DOHH2 (cell line): Measurements from ENCODE around the gene FOXRED2.

Source experiments
- H3F3A ChIP-seq: fragments of 200-600 bp; sonication (generic), shearing (Covaris generic); 2 replicates; pipeline ENCODE4 v1.6.0; 2016; ENCODE audit warnings: antibody characterized with exemption, mild to moderate bottlenecking; ENCODE audit not compliant: control insufficient read depth, insufficient read depth
- H3K27ac ChIP-seq: fragments of 200-600 bp; sonication (generic); 2 replicates; pipeline ENCODE4 v1.5.1; 2014; ENCODE audit warnings: low read depth, mild to moderate bottlenecking, low read length, moderate library complexity
- H3K27me3 ChIP-seq: fragments of 200-600 bp; sonication (generic); 2 replicates; pipeline ENCODE4 v1.6.1; 2014; ENCODE audit warnings: mild to moderate bottlenecking, low read length, mixed read lengths; ENCODE audit not compliant: control insufficient read depth
- H3K36me3 ChIP-seq: fragments of 200-600 bp; sonication (generic); 2 replicates; pipeline ENCODE4 v1.6.1; 2014; ENCODE audit warnings: mild to moderate bottlenecking, low read length, moderate library complexity, mixed read lengths; ENCODE audit not compliant: control insufficient read depth
- H3K4me1 ChIP-seq: fragments of 200-600 bp; sonication (generic); 2 replicates; pipeline ENCODE4 v1.6.1; 2014; ENCODE audit warnings: mild to moderate bottlenecking, low read length, mixed read lengths; ENCODE audit not compliant: control insufficient read depth
- H3K4me2 ChIP-seq: fragments of 200-600 bp; sonication (generic); 2 replicates; pipeline ENCODE4 v1.6.0; 2014; ENCODE audit warnings: mild to moderate bottlenecking, low read length, moderate library complexity
- H3K4me3 ChIP-seq: fragments of 200-600 bp; sonication (generic); 2 replicates; pipeline ENCODE4 v1.5.1; 2014; ENCODE audit warnings: mild to moderate bottlenecking, low read length, mixed read lengths
- H3K79me2 ChIP-seq: fragments of 200-600 bp; sonication (generic); 2 replicates; pipeline ENCODE4 v1.6.1; 2014; ENCODE audit warnings: mild to moderate bottlenecking, low read length, mixed read lengths; ENCODE audit not compliant: control insufficient read depth
- H3K9me2 ChIP-seq: fragments of 200-600 bp; sonication (generic); replicated peaks from 2 replicates; pipeline ENCODE4 v1.6.1; 2014; ENCODE audit warnings: mild to moderate bottlenecking, low read length, mixed read lengths; ENCODE audit not compliant: control insufficient read depth
- H3K9me3 ChIP-seq: fragments of 200-600 bp; sonication (generic); 2 replicates; pipeline ENCODE4 v1.6.1; 2014; ENCODE audit warnings: antibody characterized with exemption, low read length, mixed read lengths; ENCODE audit not compliant: control insufficient read depth, insufficient read depth
- H4K20me1 ChIP-seq: fragments of 200-600 bp; sonication (generic); 2 replicates; pipeline ENCODE4 v1.6.0; 2014; ENCODE audit warnings: low read depth, mild to moderate bottlenecking, antibody characterized with exemption, low read length, moderate library complexity; ENCODE audit not compliant: control insufficient read depth, insufficient read depth
- CTCF ChIP-seq: fragments of 200-600 bp; sonication (generic); IDR thresholded peaks from one replicate; pipeline ENCODE4 v1.5.1; 2014; ENCODE audit warnings: antibody characterized with exemption, mild to moderate bottlenecking, low read depth, low read length; ENCODE audit not compliant: poor library complexity, severe bottlenecking
- EZH2phosphoT487 ChIP-seq: fragments of 200-600 bp; sonication (generic); IDR thresholded peaks from 2 replicates; pipeline ENCODE4 v1.6.1; 2017; ENCODE audit warnings: borderline replicate concordance, mild to moderate bottlenecking, antibody characterized with exemption, low read length, moderate library complexity, mixed read lengths

FOXRED2 gene

DNA sequence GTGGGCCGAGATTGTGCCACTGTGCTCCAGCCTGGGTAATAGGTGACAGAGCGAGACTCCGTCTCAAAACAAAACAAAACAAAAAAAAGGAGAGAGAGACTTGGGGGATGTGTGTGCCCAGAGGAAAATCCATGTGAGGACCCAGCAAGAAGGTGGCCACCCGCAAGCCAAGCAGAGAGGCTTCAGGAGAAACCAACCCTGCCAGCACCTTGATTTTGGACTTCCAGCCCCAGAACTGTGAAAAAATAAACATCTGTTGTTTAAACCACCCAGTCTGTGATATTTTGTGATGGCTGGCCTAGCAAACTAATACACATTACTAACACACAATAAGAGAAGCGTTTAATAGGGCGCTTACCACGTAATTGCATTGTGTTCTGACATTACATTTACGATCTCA is 46.6 kb downstream of the FOXRED2 start:
- H3K9me3 ChIP-seq = no peaks in the 10 kb centered on the region
- H3K9me2 ChIP-seq = no peaks in the 10 kb centered on the region
- no peak overlapping the region for H3K27ac ChIP-seq
- no peak overlapping the region for H3K4me3 ChIP-seq
- no peak for TF ChIP-seq EZH2phosphoT487
- no peaks in the 10 kb centered on the region for H3K27me3 ChIP-seq
- no peaks in the 10 kb centered on the region for H4K20me1 ChIP-seq
- H3F3A ChIP-seq = 0 out of 2 replicates have a peak, but pooled peaks cover 5% of the 10 kb centered on the region
- H3K79me2 ChIP-seq = no peaks in the 10 kb centered on the region
- H3K4me2 ChIP-seq = no peak overlapping the region
- H3K4me1 ChIP-seq = peaks cover 9% of the 10 kb centered on the region
- no peaks in the 10 kb centered on the region for H3K36me3 ChIP-seq

DNA sequence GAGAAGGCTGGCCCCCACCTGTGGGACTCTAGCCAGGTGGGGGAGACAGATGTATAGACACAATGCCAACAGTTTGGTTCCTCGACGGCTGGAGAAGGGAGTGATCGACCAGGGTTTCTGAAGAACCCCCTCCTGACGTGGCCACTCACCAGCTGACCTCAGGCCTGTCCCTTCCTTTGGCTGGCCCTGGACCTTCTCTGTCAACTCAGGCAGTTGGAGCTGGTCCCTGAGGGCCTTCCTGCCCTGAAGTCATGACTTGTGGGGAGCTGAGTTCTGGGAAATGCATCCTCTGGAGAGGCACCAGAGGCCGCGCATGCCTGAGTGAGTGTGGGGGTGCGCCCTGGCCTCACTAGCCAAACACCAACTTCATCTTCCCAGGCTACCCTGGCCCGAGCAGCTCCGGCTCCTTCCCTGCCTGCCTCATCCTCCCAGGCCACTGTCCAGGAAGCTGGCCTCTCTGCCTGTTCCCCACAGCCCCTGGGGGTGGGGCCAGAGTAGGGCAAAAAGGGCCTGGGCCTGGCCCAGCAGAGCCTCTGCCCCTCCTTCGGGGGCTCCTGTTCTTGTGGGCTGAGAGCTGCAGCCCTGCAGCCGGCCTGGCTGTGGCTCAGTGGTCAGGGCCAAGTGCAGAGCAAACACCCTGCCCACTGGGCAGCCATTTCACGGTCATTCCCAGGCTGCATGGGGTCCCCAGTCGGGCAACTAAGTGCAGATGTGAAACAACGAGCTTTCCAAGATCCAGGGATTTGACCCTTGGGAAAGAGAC is 49.0 kb downstream of the FOXRED2 start:
- no peaks in the 10 kb centered on the region for H3K9me2 ChIP-seq
- peaks cover 6% of the 10 kb centered on the region for H3K79me2 ChIP-seq
- peaks cover 15% of the 10 kb centered on the region for H3F3A ChIP-seq
- no peaks in the 10 kb centered on the region for H3K36me3 ChIP-seq
- H3K27me3 ChIP-seq = no peaks in the 10 kb centered on the region
- H3K4me2 ChIP-seq = no peak overlapping the region
- H4K20me1 ChIP-seq = no peaks in the 10 kb centered on the region
- TF ChIP-seq CTCF (no peak), EZH2phosphoT487 (no peak)
- peaks cover 28% of the 10 kb centered on the region for H3K4me1 ChIP-seq
- no peaks in the 10 kb centered on the region for H3K9me3 ChIP-seq
- H3K27ac ChIP-seq = no peak overlapping the region
- H3K4me3 ChIP-seq = no peak overlapping the region

GRCh38 chr22:36456464-36456845 is 50.4 kb downstream of the FOXRED2 start:
- peaks cover 42% of the 10 kb centered on the region for H3K4me1 ChIP-seq
- H3K36me3 ChIP-seq = no peaks in the 10 kb centered on the region
- peaks cover 19% of the 10 kb centered on the region for H3F3A ChIP-seq
- no peaks in the 10 kb centered on the region for H4K20me1 ChIP-seq
- TF ChIP-seq CTCF (no peak), EZH2phosphoT487 (no peak)
- H3K9me3 ChIP-seq = no peaks in the 10 kb centered on the region
- H3K4me3 ChIP-seq = no peak overlapping the region
- no peaks in the 10 kb centered on the region for H3K27me3 ChIP-seq
- no peak overlapping the region for H3K4me2 ChIP-seq
- H3K27ac ChIP-seq = no peak overlapping the region
- no peaks in the 10 kb centered on the region for H3K9me2 ChIP-seq
- H3K79me2 ChIP-seq = peaks cover 8% of the 10 kb centered on the region
